Prostate gland (tissue), 2 donors: ENCODE results near the gene RPS8.

ENCODE experiments used
- CTCF ChIP-seq, 4 experiments: fragments of 200-600 bp in 2 of 4; fragments of 450-650 bp in 2 of 4; sonication (generic) in 2 of 4; IDR thresholded peaks; 1 replicate in 3 of 4; 2 replicates in 1 of 4; pipeline ENCODE4 v1.5.1; 2016 to 2019; ENCODE audit warnings: antibody characterized with exemption in 4 of 4, mild to moderate bottlenecking in 2 of 4, moderate library complexity in 2 of 4
- POLR2AphosphoS5 ChIP-seq: sonication (generic); formaldehyde crosslinking; IDR thresholded peaks from one replicate; pipeline ENCODE4 v1.6.1; 2017; ENCODE audit warnings: antibody characterized with exemption

- TF ChIP-seq CTCF (IDR thresholded peaks at IDR 0.05) (peak in 1 of 4 experiments; percentile 44), POLR2AphosphoS5 (peak; percentile 99)
Observed at GRCh38 chr1:44739307-44740178, 35.8 kb upstream of the RPS8 start, which contains the start of gene KIF2C.
